Measurements from ENCODE around the gene OSGIN1.

- TF ChIP-seq CTCF (IDR thresholded peaks at IDR 0.05; ENCODE audit: low read depth, low read length) (no peak), MYC (IDR thresholded peaks at IDR 0.05; ENCODE audit: low read depth, low read length) (no peak)
Measured at GRCh38 chr16:83931556-83931955, 21.5 kb upstream of the OSGIN1 start.
